Measurements from ENCODE around the gene IMP4. TPM values are rescaled to one million over a fixed set of nuclear protein-coding genes. Genes with fewer than 3 reads are reported as not detected.
A peak's percentile ranks its signal among the peaks of the same experiment; 100 is the strongest.

Gene IMP4
- total RNA-seq, 1 experiment from 2014 or later: 101 TPM

GRCh38 chr2:130391872-130392670 lies 49.4 kb downstream of the IMP4 start:
- no CpG with 5 or more reads among the region's 17 CpGs for WGBS (ENCODE audit: extremely low coverage, insufficient read length, low lambda C conversion rate)
- no peaks in the 10 kb centered on the region; a peak in 1 of 5 replicates for H3K9me3 Mint-ChIP-seq

More at GRCh38 chr2:130391872-130392670, 49.4 kb downstream of the IMP4 start:
- H3K14ac ChIP-seq (ENCODE audit: insufficient read depth, low read length): no peak overlapping the region
- peaks cover 3% of the 10 kb centered on the region; the same call in 1 of the 2 replicates for H3K27me3 ChIP-seq (ENCODE audit: insufficient read depth, low read length)
- H3T11ph ChIP-seq (ENCODE audit: low read length): no peak overlapping the region
- Mint-ChIP-seq H3K4me1 (peaks cover 25% of the 10 kb centered on the region in 2 experiments), H3K27me3 (ENCODE audit: low read depth) (peaks cover 20% of the 10 kb centered on the region), H3K36me3 (ENCODE audit: insufficient read depth in 1 of 3, low read depth in 3 of 3) (no peaks in the 10 kb centered on the region), H3K4me3 (peak overlapping the region; percentile 79 to 85), H3K27ac (no peak overlapping the region; a peak in 1 of 7 replicates)
- H3K4ac ChIP-seq (ENCODE audit: low read depth, low read length): no peak overlapping the region
- no peak overlapping the region for H2AK5ac ChIP-seq (ENCODE audit: insufficient read length, low read length)
- H2BK20ac ChIP-seq (ENCODE audit: low read depth, low read length, poor library complexity, severe bottlenecking): no peak overlapping the region
- no peak overlapping the region for H3K23ac ChIP-seq (ENCODE audit: insufficient read length, low read depth, low read length)
- no peak overlapping the region for H2BK5ac ChIP-seq (ENCODE audit: insufficient read length, low read length)
- no peaks in the 10 kb centered on the region for H4K20me1 ChIP-seq (ENCODE audit: control insufficient read depth, insufficient read depth, insufficient read length)
- H3K23me2 ChIP-seq (ENCODE audit: insufficient read length, low read depth, low read length, poor library complexity, severe bottlenecking): no peaks in the 10 kb centered on the region
- H4K8ac ChIP-seq (replicated peaks; ENCODE audit: insufficient read length, low read depth, low read length): no peak overlapping the region
- H3K18ac ChIP-seq (ENCODE audit: insufficient read length, low read depth, low read length): no peak overlapping the region
- H3K4me2 ChIP-seq (ENCODE audit: insufficient read depth, insufficient read length, low read length): peak overlapping the region; percentile 35
- no peak overlapping the region for H2AFZ ChIP-seq (ENCODE audit: low read length)
- H4K5ac ChIP-seq (ENCODE audit: insufficient read length, low read depth, low read length): no peak overlapping the region
- peaks cover 3% of the 10 kb centered on the region; the same call in 1 of the 2 replicates for H3K4me1 ChIP-seq (ENCODE audit: insufficient read depth, low read length)
- DNase-seq: no peak
- no peak overlapping the region for H3K56ac ChIP-seq (ENCODE audit: insufficient read length, low read depth, low read length)
- no peak overlapping the region for H2BK15ac ChIP-seq (ENCODE audit: low read depth, low read length)
- H4K91ac ChIP-seq (ENCODE audit: insufficient read length, low read depth, low read length): no peak overlapping the region
- no peak for TF ChIP-seq CTCF (conservative IDR thresholded peaks at IDR 0.05)
- H3K27ac ChIP-seq (ENCODE audit: insufficient read length, low read depth, low read length): no peak overlapping the region
- H3K9me3 ChIP-seq (ENCODE audit: control insufficient read depth, low read depth, low read length): no peaks in the 10 kb centered on the region
- H3K79me1 ChIP-seq (ENCODE audit: insufficient read depth, low read depth, low read length, poor library complexity, severe bottlenecking): no peaks in the 10 kb centered on the region
- no peak overlapping the region for H2BK120ac ChIP-seq (ENCODE audit: low read depth, low read length, poor library complexity, severe bottlenecking)
- H2BK12ac ChIP-seq (ENCODE audit: insufficient read length, low read depth, low read length): no peak overlapping the region
- no peaks in the 10 kb centered on the region for H3K79me2 ChIP-seq (ENCODE audit: insufficient read depth, low read length)
- no peak overlapping the region for H3K9ac ChIP-seq (ENCODE audit: extremely low read depth, insufficient read length, low read length)

Data from H9 (cell line).